Suprapubic skin (tissue), 4 donors: Measurements from ENCODE around the gene SMIM10L1. TPM values are rescaled to one million over a fixed set of nuclear protein-coding genes. Genes with fewer than 3 reads are reported as not detected.

Source experiments
- DNase-seq, 2 donors: peaks; one replicate each; pipeline ENCODE4 v3.0.0-alpha.2; 2019; ENCODE audit warnings: low spot score in 2 of 2
- H3K27ac ChIP-seq: fragments of 200-600 bp; sonication (generic); one replicate; pipeline ENCODE4 v1.5.1; 2019
- H3K27me3 ChIP-seq: fragments of 200-600 bp; sonication (generic); one replicate; pipeline ENCODE4 v1.5.1; 2019
- H3K36me3 ChIP-seq: fragments of 200-600 bp; sonication (generic); one replicate; pipeline ENCODE4 v1.5.1; 2019
- H3K4me1 ChIP-seq: fragments of 200-600 bp; sonication (generic); one replicate; pipeline ENCODE4 v1.5.1; 2019
- H3K4me3 ChIP-seq: fragments of 200-600 bp; sonication (generic); one replicate; pipeline ENCODE4 v1.5.1; 2019; ENCODE audit warnings: mild to moderate bottlenecking
- H3K9me3 ChIP-seq: fragments of 200-600 bp; sonication (generic); one replicate; pipeline ENCODE4 v1.5.1; 2019
- CTCF ChIP-seq, 2 donors: fragments of 200-600 bp in 1 of 2; fragments of 450-650 bp in 1 of 2; sonication (generic) in 1 of 2; IDR thresholded peaks; one replicate each; pipeline ENCODE4 v1.5.1; 2016 to 2019; ENCODE audit warnings: antibody characterized with exemption in 2 of 2, mild to moderate bottlenecking in 1 of 2, moderate library complexity in 1 of 2
- EP300 ChIP-seq: sonication (generic); formaldehyde crosslinking; IDR thresholded peaks from one replicate; pipeline ENCODE4 v1.6.1; 2017; ENCODE audit warnings: antibody characterized with exemption
- POLR2A ChIP-seq, 2 donors: fragments of 450-650 bp; IDR thresholded peaks; one replicate each; pipeline ENCODE4 v1.6.1; 2017; ENCODE audit warnings: antibody characterized with exemption in 2 of 2, mild to moderate bottlenecking in 2 of 2, moderate library complexity in 2 of 2
- POLR2AphosphoS5 ChIP-seq, 3 donors: sonication (generic); formaldehyde crosslinking; IDR thresholded peaks; one replicate each; pipeline ENCODE4 v1.6.1; 2017; ENCODE audit warnings: antibody characterized with exemption in 3 of 3
- WGBS: methylation state at CpG from one replicate; pipeline ENCODE4 v1.1.5; 2018; 5-methylcytosine and 5-hydroxymethylcytosine counted together
- total RNA-seq, 4 donors: library from RNA; depleted of rRNA; stranded (reverse); fragments of >200 nt; gene quantifications; one replicate each; pipeline ENCODE4 v1.1.0, GENCODE V29; 2016

Gene SMIM10L1
- total RNA-seq, 4 donors from 2014 or later: 2.8 to 7.0 (median 4.1) TPM

- Histone ChIP-seq H3K4me3 (no peak overlapping the region), H3K27me3 (no peaks in the 10 kb centered on the region)
Measured at GRCh38 chr12:11150832-11151231, 20.2 kb upstream of the SMIM10L1 start.

DNA sequence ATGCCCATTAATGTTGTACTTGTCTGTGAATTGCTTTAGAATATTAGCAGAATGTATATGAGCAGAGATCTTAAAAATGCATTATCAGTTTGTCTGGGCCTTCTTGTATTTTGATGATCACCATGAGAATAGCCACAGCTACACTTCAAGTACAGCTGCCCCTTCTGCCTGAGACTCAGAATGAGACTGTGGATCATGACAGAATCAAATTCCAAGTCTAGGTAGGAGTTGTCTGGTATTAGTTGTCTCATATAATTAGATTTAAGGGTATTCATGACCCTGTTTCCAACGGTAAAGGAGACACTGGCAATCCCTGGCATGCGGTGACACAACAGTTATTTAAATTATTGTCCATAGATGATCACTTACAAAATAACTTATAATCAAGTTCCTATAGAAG, 18.3 kb upstream of the SMIM10L1 start:
- no peak for TF ChIP-seq EP300
- TF ChIP-seq POLR2A (IDR thresholded peaks at IDR 0.05): no peak
- TF ChIP-seq POLR2AphosphoS5 (IDR thresholded peaks at IDR 0.05): no peak
- TF ChIP-seq CTCF (IDR thresholded peaks at IDR 0.05): no peak
- Histone ChIP-seq H3K4me1 (no peaks in the 10 kb centered on the region), H3K36me3 (no peaks in the 10 kb centered on the region), H3K9me3 (no peaks in the 10 kb centered on the region), H3K4me3 (no peak overlapping the region), H3K27ac (no peak overlapping the region), H3K27me3 (no peaks in the 10 kb centered on the region)
- DNase-seq: no peak
- WGBS: 91% methylated on average over 2 of the region's 2 CpGs

More at GRCh38 chr12:11150832-11151231, 20.2 kb upstream of the SMIM10L1 start:
- TF ChIP-seq CTCF (IDR thresholded peaks at IDR 0.05) (no peak), POLR2A (IDR thresholded peaks at IDR 0.05) (no peak), EP300 (no peak), POLR2AphosphoS5 (IDR thresholded peaks at IDR 0.05) (no peak)
- no peak for DNase-seq
- WGBS: 76% methylated on average over 1 of the region's 1 CpG
- H3K27ac ChIP-seq: no peak overlapping the region
- H3K4me1 ChIP-seq: no peaks in the 10 kb centered on the region
- H3K36me3 ChIP-seq: no peaks in the 10 kb centered on the region
- no peaks in the 10 kb centered on the region for H3K9me3 ChIP-seq

- no peaks in the 10 kb centered on the region for H3K27me3 ChIP-seq
- WGBS: 100% methylated on average over 1 of the region's 1 CpG
- H3K27ac ChIP-seq: no peak overlapping the region
- no peak for DNase-seq
- H3K4me3 ChIP-seq: no peak overlapping the region
- H3K9me3 ChIP-seq: no peaks in the 10 kb centered on the region
- TF ChIP-seq EP300 (no peak), CTCF (IDR thresholded peaks at IDR 0.05) (no peak), POLR2A (IDR thresholded peaks at IDR 0.05) (no peak), POLR2AphosphoS5 (IDR thresholded peaks at IDR 0.05) (no peak)
- H3K36me3 ChIP-seq: peaks cover 3% of the 10 kb centered on the region
- H3K4me1 ChIP-seq: peaks cover 3% of the 10 kb centered on the region
Measured at GRCh38 chr12:11154400-11154925, 16.5 kb upstream of the SMIM10L1 start.

- peaks cover 3% of the 10 kb centered on the region for H3K4me1 ChIP-seq
- TF ChIP-seq POLR2AphosphoS5 (IDR thresholded peaks at IDR 0.05) (no peak), CTCF (IDR thresholded peaks at IDR 0.05) (no peak), POLR2A (IDR thresholded peaks at IDR 0.05) (no peak), EP300 (no peak)
- no peaks in the 10 kb centered on the region for H3K9me3 ChIP-seq
- 50% methylated on average over 5 of the region's 5 CpGs for WGBS
- H3K4me3 ChIP-seq: no peak overlapping the region
- H3K27me3 ChIP-seq: no peaks in the 10 kb centered on the region
- no peak overlapping the region for H3K27ac ChIP-seq
- no peak for DNase-seq
- peaks cover 7% of the 10 kb centered on the region for H3K36me3 ChIP-seq
Measured at GRCh38 chr12:11158885-11159444, 12.0 kb upstream of the SMIM10L1 start.

DNA sequence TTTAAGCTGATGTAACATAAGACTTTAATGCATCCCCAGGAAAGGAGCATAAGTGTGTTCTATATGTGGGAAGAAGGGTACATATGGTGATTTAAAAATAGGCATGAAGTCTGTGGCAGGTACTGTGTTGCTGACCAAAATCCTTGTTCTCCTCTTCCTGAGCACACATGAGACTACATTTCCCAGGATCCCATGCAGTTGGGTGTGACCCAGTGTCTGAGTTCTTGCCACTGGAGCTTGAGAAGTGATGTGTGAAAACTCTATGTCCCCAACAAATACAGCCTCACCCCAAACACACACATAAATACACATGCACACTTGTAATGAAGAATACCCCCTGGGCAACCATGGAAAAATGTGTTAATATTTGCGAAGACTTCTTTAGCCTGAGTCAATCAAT, 8.5 kb upstream of the SMIM10L1 start:
- Histone ChIP-seq H3K27me3 (no peaks in the 10 kb centered on the region), H3K4me1 (peaks cover 3% of the 10 kb centered on the region), H3K36me3 (peaks cover 12% of the 10 kb centered on the region), H3K27ac (no peak overlapping the region), H3K9me3 (no peaks in the 10 kb centered on the region), H3K4me3 (no peak overlapping the region)
- 81% methylated on average over 1 of the region's 1 CpG for WGBS
- no peak for TF ChIP-seq POLR2A (IDR thresholded peaks at IDR 0.05)
- TF ChIP-seq EP300: no peak
- TF ChIP-seq CTCF (IDR thresholded peaks at IDR 0.05): no peak
- TF ChIP-seq POLR2AphosphoS5 (IDR thresholded peaks at IDR 0.05): no peak
- DNase-seq: no peak
